C1 segment of cervical spinal cord (tissue), 14 donors: ENCODE data around the gene ASCL2.

Experiments used
- DNase-seq, 14 donors: peaks; one replicate each; lab custom pipeline; 2025; lab: John Stamatoyannopoulos, UW

Gene ASCL2

GRCh38 chr11:2234963-2235362 lies 35.4 kb downstream of the ASCL2 start:
- no peak for DNase-seq

- DNase-seq = no peak
Observed at GRCh38 chr11:2233693-2234455, 36.5 kb downstream of the ASCL2 start.

GRCh38 chr11:2229713-2230297 lies 40.6 kb downstream of the ASCL2 start:
- no peak for DNase-seq

GRCh38 chr11:2224254-2224653 lies 46.1 kb downstream of the ASCL2 start:
- DNase-seq = no peak

- no peak for DNase-seq
Observed at GRCh38 chr11:2223153-2223794, 47.1 kb downstream of the ASCL2 start.

- no peak for DNase-seq
Observed at GRCh38 chr11:2222451-2222850, 47.9 kb downstream of the ASCL2 start.

GRCh38 chr11:2221591-2221990 lies 48.8 kb downstream of the ASCL2 start:
- DNase-seq = no peak

- DNase-seq = no peak
Observed at GRCh38 chr11:2221024-2221423, 49.4 kb downstream of the ASCL2 start.

- no peak for DNase-seq
Observed at GRCh38 chr11:2220173-2220771, 50.1 kb downstream of the ASCL2 start.

GRCh38 chr11:2219318-2220017 lies 50.9 kb downstream of the ASCL2 start:
- no peak for DNase-seq
